A673 (cell line): ENCODE measurements around the gene SSBP3. TPM values are rescaled to one million over a fixed set of nuclear protein-coding genes. Genes with fewer than 3 reads are reported as not detected.

Experiments
- BruUV-seq: library from RNA; stranded (reverse); fragments of 400-500 nt; replicated peaks from 2 replicates; lab custom pipeline; 2021; lab: Mats Ljungman, UMichigan
- CTCF ChIA-PET: fragments of 300-600 bp; sonication (Branson Sonifier 250); formaldehyde crosslinking; loops from one replicate; lab custom pipeline; 2022; ENCODE audit warnings: antibody characterized with exemption; lab: Charles Lee
- POLR2A ChIA-PET: fragments of 300-600 bp; sonication (Branson Sonifier 250); formaldehyde crosslinking; loops from one replicate; lab custom pipeline; 2022; ENCODE audit warnings: antibody characterized with exemption; ENCODE audit not compliant: low non-redundant PET; lab: Charles Lee
- DNase-seq: peaks from one replicate; pipeline ENCODE4 v3.0.0-alpha.2; 2015; ENCODE audit warnings: low spot score
- H3K27ac ChIP-seq: fragments of 200-600 bp; sonication (generic); 2 replicates; pipeline ENCODE4 v1.5.1; 2016; ENCODE audit warnings: mixed run types, low read depth, mild to moderate bottlenecking, mixed read lengths, antibody characterized with exemption, low read length; ENCODE audit not compliant: poor library complexity, severe bottlenecking
- H3K27me3 ChIP-seq: fragments of 200-600 bp; sonication (generic); replicated peaks from 2 replicates; pipeline ENCODE4 v1.6.1; 2017; ENCODE audit warnings: mixed run types, low read depth, mild to moderate bottlenecking, mixed read lengths, antibody characterized with exemption, low read length; ENCODE audit not compliant: insufficient read depth, poor library complexity
- H3K36me3 ChIP-seq: fragments of 200-600 bp; sonication (generic); 2 replicates; pipeline ENCODE4 v1.6.1; 2016; ENCODE audit warnings: mixed run types, mild to moderate bottlenecking, mixed read lengths, antibody characterized with exemption, low read length; ENCODE audit not compliant: insufficient read depth, poor library complexity, severe bottlenecking
- H3K4me1 ChIP-seq: fragments of 200-600 bp; sonication (generic); 2 replicates; pipeline ENCODE4 v1.6.1; 2017; ENCODE audit warnings: mixed run types, mild to moderate bottlenecking, mixed read lengths, antibody characterized with exemption, low read length; ENCODE audit not compliant: insufficient read depth, poor library complexity, severe bottlenecking
- H3K4me3 ChIP-seq: fragments of 200-600 bp; sonication (generic); 2 replicates; pipeline ENCODE4 v1.5.1; 2016; ENCODE audit warnings: low read depth, mixed run types, mild to moderate bottlenecking, mixed read lengths, low read length; ENCODE audit not compliant: poor library complexity, severe bottlenecking
- H3K9me3 ChIP-seq: fragments of 200-600 bp; sonication (generic); 2 replicates; pipeline ENCODE4 v1.6.1; 2016; ENCODE audit warnings: mixed run types, low read depth, mild to moderate bottlenecking, mixed read lengths, antibody characterized with exemption, low read length; ENCODE audit not compliant: poor library complexity, severe bottlenecking
- EZH2 ChIP-seq: fragments of 200-600 bp; sonication (generic); IDR thresholded peaks from 2 replicates; pipeline ENCODE4 v1.6.1; 2017; ENCODE audit warnings: borderline replicate concordance, low read depth, mild to moderate bottlenecking, mixed read lengths, antibody characterized with exemption, low read length; ENCODE audit not compliant: poor library complexity, severe bottlenecking
- intact Hi-C: fragments of 100-400 bp; cut with micrococcal nuclease; formaldehyde crosslinking; loops from one replicate; pipeline ENCODE4 v1.10.0; 2022; ENCODE audit not compliant: unreplicated experiment
- total RNA-seq: library from RNA; stranded (reverse); gene quantifications from 2 replicates; pipeline ENCODE4 v1.2.3, GENCODE V29; 2021
- TF ChIP-seq, protein P1 (sequence below): fragments of 300-800, 200-600 bp; sonication (generic); conservative IDR thresholded peaks from 2 replicates; pipeline ENCODE4 v1.5.1; 2017; ENCODE audit warnings: low read depth, mild to moderate bottlenecking, antibody characterized with exemption, low read length, moderate library complexity, mixed read lengths

Gene SSBP3
- total RNA-seq, 1 experiment from 2014 or later: 43.0 TPM

DNA sequence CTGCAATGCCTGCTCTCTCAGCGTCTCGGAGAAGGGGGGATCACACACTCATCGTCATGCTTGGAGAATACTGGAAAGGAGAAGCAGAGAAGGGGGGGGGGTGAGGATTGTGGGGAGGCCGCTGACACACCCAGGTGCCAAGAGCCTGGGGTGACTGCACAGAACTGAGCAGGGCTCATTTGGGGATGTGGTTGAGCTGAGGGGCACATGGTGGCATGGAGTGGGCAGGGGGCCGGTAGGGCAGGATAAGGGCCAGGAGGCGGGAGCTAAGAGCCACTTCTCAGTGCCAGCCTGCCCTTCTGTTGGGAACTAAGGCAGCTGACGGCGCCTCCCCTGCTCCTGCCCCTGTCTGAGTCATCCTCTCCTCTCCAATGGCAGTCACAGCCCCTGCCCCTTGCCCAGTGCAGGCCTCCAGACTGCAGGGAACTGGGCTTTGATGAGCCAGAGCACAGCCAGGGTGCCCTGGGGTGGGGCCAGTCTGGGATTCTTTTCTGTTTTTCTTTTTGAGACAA, 179.0 kb downstream of the SSBP3 start:
- Histone ChIP-seq H3K27ac (no peak overlapping the region), H3K36me3 (no peaks in the 10 kb centered on the region), H3K4me1 (no peaks in the 10 kb centered on the region), H3K4me3 (no peak overlapping the region), H3K27me3 (no peaks in the 10 kb centered on the region), H3K9me3 (no peaks in the 10 kb centered on the region)
- no peak for TF ChIP-seq EZH2
- TF ChIP-seq, protein P1, sequence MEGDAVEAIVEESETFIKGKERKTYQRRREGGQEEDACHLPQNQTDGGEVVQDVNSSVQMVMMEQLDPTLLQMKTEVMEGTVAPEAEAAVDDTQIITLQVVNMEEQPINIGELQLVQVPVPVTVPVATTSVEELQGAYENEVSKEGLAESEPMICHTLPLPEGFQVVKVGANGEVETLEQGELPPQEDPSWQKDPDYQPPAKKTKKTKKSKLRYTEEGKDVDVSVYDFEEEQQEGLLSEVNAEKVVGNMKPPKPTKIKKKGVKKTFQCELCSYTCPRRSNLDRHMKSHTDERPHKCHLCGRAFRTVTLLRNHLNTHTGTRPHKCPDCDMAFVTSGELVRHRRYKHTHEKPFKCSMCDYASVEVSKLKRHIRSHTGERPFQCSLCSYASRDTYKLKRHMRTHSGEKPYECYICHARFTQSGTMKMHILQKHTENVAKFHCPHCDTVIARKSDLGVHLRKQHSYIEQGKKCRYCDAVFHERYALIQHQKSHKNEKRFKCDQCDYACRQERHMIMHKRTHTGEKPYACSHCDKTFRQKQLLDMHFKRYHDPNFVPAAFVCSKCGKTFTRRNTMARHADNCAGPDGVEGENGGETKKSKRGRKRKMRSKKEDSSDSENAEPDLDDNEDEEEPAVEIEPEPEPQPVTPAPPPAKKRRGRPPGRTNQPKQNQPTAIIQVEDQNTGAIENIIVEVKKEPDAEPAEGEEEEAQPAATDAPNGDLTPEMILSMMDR: no peak
- ChIA-PET POLR2A (no interaction called here), CTCF (interaction anchor here (0.8 kb wide), 1 partner anchor 14 kb away, joined by 9 read pairs; no protein-coding TSS in a partner anchor)
- no TSS peak for BruUV-seq
- intact Hi-C loops: no loop called here
- no peak for DNase-seq

DNA sequence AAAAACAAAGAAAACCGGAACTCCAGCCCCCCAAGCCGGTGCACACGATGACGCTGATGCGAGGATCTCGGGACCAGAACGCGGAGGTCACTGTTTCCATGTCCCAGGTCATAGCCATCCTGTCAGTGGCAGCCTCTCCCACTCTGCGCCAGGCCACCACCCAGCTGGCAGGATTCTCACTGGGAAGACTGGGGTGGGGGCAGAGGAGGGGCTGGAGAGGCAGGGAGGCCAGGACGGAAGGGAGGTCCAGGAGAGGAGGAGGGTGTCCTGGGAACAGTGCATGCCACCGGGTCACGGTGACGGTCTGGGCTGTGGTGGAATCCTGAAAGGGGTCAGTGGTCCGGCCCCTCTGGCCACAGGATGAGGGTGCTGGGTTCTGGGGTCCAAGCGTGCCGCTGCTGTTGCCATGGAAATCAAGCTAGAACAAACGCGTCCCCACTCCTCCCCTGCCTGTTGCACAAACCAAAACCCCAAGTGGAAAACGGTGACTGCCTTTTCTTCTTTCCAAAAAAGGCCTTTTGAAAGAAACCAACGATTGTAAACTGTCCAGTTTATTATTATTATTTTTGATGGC, 180.1 kb downstream of the SSBP3 start:
- no peak for TF ChIP-seq EZH2
- TF ChIP-seq, protein P1: no peak
- BruUV-seq: no TSS peak
- POLR2A ChIA-PET: no interaction called here
- H3K27me3 ChIP-seq: no peaks in the 10 kb centered on the region
- intact Hi-C loops: no loop called here
- H3K4me1 ChIP-seq: no peaks in the 10 kb centered on the region
- H3K9me3 ChIP-seq: no peaks in the 10 kb centered on the region
- no peaks in the 10 kb centered on the region for H3K36me3 ChIP-seq
- no peak for DNase-seq
- H3K27ac ChIP-seq: no peak overlapping the region
- CTCF ChIA-PET: no interaction called here
- no peak overlapping the region for H3K4me3 ChIP-seq

DNA sequence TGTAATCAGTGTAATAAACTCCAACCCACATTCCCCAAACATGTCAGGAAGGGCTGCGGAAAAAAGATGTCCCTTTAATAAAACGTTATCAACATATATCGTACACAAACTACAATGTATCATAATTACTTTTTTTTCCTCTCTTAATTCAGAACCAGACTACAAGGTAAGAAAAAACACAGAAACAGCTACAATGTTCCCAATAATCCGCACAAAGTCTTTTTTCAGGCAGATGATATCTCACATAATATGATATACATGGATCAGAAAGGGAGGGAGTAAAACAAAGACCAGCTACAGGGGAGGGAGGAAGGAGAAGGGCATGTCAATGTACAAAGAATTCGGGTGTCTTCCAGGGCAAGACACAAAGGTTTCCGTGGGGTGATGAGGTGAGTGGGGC, 180.8 kb downstream of the SSBP3 start:
- POLR2A ChIA-PET: no interaction called here
- Histone ChIP-seq H3K9me3 (no peaks in the 10 kb centered on the region), H3K4me1 (no peaks in the 10 kb centered on the region), H3K36me3 (no peaks in the 10 kb centered on the region), H3K27me3 (no peaks in the 10 kb centered on the region), H3K27ac (no peak overlapping the region), H3K4me3 (no peak overlapping the region)
- no peak for DNase-seq
- no TSS peak for BruUV-seq
- CTCF ChIA-PET: no interaction called here
- TF ChIP-seq EZH2: no peak
- TF ChIP-seq, protein P1: no peak
- intact Hi-C loops: no loop called here
